HG03565 (cell line): ENCODE measurements around the gene ANTXRL.
"Not testable (repeated sequence)": the region's sequence is repeated elsewhere in the genome, so short reads cannot be mapped to it uniquely, and the experiment has no call there.

Source experiments
- ATAC-seq: cut with Tn5 transposase; IDR thresholded peaks from one replicate; pipeline ENCODE4 v1.9.1; 2021; ENCODE audit warnings: mild to moderate bottlenecking, moderate library complexity; ENCODE audit not compliant: unreplicated experiment

Gene ANTXRL

DNA sequence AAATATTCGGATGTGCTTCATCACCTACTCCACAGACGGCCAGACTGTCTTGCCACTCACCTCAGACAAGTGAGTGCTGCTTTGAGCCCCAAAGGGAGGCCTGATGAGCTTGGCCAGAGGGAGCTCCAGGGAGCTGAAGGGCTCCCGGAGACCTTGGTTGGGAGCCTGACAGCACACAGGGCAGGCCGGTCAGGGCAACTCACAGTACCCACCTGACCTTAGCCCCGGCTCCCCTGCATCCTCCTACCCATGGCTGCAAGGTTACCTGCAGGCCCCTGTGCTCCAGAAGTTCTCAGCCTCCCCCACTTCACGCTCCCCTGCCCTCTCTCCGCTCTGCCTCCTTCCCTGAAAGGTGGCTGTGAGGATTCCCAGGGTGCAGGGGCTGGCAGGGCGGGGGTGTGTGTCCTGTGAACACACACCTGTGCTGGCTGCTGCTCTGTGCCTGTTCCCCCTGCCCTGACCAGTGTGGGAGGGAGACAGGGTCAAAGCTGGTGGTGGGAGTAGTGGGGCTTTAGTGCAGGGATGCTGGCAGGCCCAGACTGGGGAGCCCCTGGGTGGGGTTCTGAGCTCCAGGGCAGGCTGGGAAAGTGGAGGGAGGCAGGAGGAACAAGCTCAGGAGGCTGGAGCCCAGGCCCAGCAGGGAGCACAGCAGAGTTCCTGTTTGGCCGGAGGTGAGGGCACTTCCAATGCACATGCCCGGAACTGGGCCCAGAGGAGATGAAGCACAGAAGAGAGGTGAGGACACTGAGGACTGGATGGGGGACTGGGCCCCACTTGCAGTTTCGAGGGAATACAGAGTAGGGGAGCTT, 7.2 kb downstream of the ANTXRL start:
- no peak for ATAC-seq

GRCh38 chr10:46294641-46295220, 7.9 kb downstream of the ANTXRL start:
- ATAC-seq = no peak

- ATAC-seq = not testable (repeated sequence)
Observed at GRCh38 chr10:46295350-46296010, 8.7 kb downstream of the ANTXRL start.

- ATAC-seq = not testable (repeated sequence)
Observed at GRCh38 chr10:46296086-46296485, 9.3 kb downstream of the ANTXRL start.

DNA sequence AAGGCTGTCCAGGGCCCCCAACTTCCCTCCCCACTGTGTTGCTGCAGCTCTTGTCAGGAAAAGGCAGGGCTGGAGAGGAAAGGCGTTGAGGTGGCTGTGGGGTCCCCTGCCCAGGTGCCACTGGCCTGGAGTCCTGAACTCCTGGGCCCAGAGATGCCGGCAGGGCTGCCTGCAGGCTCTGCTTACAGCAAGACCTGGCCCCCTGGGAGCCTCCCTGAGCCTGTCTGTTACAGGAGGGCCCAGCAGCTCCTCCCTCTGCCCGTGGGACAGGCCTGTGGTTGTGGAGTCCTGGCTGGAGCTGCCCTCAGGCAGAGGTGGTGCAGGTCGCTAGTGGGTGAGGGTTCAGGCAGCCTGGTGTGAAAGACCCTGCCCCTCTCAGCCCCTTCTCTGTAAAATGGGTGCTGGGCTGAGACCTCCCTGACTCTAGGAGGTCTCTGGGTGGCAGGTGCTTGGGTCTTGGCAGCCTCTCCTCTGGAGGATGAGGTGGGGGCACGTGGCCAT, 9.9 kb downstream of the ANTXRL start:
- no peak for ATAC-seq

DNA sequence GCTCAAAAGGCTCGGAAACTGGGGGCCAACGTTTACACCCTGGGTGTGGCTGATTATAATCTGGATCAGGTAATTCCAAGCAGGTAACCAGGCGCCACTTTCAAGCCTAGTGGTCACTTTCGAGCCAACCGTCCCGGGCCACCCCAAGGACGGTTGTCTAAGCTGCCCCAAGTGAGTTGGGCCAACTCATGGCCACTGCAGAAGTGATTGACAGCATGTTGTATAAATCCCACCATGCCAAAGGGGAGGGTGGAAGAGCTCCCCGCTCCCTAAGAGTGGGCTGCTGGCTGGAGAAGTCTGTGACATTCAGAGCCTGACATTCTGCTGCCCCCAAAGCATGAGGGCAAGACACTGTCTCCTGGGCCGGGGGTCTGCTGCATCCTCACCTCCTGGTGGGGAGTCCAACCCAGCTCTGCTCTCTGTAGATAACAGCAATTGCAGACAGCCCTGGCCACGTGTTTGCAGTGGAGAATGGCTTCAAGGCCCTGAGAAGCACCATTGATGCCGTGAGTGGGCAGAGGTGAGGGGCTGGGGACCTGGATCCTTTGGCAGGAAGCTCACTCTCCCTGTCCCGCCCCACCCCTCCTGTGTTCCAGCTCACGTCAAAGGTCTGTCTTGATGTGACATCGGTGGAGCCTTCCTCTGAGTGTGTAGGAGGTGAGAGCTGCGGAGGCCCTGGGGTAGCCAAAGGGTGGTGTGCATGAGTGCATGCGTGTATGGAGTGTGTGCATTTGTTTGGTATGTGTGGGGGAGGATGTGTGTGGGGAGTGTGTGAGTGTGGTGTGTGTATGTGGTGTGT, 10.8 kb downstream of the ANTXRL start:
- no peak for ATAC-seq

DNA sequence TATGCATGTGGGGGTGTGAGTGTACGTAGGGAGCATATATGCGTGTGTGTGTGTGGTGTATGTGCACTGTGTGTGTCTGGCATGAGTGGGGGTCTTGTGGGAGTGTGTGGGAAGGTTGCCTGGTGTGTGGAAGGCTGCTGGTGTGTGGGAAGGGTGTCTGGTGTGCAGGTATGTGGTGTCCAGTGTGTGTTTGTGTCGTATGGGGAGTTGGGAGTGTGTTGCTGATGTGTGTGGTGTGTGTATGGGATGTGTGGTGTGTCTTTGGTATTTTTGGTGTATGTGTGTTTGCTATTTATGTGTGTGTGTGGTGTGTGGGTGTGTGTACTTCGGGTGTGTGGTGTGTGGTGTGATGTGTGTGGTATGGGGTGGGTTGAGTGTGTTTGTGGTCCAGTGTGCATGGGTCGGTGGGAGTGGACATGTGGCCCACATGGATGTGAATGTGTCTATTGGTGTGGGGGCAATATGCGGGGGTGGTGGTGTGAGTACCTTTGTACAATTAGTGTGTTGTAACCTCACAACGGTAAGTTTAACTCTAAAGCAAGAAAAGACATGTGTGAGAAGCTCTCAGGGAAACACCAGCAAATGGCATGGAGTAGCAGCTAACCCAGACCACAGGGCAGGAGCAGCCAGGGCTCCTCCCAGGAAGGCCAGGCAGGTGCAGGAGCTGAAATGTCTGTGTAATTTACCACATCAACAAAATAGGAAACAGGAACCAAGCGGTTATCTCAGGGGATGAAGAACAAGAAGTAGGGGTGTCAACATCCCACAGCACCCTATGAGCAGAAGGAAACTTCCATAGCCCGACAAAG, 11.9 kb downstream of the ANTXRL start:
- ATAC-seq = no peak

GRCh38 chr10:46299286-46299535, 12.4 kb downstream of the ANTXRL start:
- ATAC-seq = no peak

DNA sequence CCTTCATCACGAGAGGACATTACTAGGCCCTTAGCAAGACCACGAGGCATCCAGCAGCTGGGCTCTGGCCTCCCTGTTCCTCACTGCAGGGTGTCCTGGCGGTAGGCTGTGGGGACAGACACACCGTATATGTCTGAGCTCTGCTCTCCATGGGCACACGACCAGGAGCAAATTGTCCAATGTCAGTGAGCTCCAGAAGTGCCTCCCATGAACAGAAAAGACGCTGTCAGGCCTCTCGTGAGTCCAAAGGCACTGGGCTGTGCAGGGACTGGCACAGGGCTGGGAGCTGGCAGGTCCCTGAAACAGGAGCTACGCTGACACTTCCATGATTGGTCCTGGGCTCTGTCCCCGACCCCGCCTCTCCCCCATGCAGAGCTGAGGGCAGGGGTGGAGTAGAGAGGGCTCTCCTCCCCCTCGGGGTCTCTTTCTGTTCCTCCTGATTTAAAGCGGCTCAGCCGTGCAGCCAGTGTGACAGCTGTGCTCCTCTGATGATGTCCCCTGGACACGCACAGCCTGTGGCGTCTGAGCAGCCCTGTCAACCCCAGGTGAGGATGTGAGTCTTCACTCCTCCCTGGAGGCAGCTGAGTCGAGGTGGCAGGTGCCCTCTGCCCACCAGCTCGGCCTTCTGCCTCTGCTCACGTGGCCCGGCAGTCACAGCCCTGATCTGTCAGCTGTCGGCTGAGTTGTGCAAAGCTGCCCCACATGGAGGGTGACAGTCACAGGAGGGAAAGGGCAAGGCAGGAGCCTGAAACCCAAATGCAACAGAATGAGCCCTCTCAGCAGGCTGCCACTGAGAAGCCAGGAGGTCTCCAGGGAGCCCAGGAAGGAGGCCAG, 13.0 kb downstream of the ANTXRL start:
- ATAC-seq = no peak

GRCh38 chr10:46300370-46300711, 13.5 kb downstream of the ANTXRL start:
- ATAC-seq = not testable (repeated sequence)

DNA sequence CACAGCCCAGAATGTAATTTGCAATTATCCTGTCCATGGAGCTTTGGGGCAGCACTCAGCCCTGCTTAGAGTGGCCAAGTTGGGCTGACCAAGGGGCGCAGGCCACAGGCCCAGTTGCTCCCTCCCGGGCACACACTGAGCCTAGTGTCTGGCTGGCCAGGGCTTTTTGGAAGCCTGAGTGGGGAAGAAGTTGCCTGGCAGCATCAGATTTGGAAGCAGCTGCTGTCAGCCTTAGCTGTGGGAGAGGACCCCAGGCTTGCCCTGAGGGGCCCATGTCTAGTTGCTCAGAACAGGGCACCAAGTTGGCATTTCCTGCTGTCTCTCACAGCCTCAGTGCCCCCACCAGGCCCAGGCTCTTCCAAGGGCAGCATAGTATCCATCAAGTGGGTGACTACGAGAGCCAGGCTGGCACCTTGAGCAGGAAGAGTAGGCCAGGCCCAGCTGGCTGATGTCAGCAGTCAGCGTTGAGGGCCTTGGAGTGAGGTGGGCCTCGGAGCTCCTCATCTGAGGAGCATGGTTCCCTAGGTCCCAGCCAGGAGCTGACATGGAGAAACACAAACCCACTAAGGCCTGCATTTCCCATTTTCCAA, 14.4 kb downstream of the ANTXRL start:
- ATAC-seq = no peak

DNA sequence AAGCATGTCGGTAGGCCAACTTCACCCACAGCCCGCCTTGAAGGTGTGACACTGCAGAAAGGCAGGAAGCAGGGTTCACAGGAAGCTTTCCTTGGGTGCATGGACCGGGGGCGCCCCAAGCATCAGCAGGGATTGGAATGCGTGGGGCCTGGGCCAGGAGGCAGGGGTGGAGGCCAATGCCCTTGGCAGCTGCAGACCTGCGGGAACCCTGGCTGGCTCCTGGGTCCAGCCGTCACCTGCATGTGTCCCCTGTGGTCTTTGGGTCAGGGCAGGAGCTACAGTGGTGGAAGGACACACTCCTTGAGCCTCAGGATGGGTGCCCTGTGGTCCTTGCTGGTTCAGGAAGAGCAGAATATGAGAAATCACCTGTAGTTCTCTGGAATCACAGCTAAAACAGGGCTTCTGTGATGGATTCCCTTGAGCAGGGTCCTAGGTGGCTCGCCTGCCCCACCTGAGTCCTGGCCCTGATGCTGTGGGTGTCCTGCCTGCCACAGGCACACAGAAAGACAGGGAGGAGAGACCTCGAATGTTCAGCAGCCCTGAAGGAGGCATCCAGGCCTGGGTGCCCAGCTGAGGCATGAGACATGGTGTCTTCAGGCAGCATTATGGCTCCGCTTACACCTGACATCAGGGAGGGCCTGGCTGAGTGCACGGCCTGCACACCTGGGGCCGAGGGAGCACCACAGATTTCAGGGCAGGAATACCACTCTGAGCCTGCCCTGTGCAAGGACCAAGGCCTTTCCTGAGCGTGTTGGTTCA, 15.1 kb downstream of the ANTXRL start:
- no peak for ATAC-seq

- not testable (repeated sequence) for ATAC-seq
Observed at GRCh38 chr10:46302765-46303352, 16.1 kb downstream of the ANTXRL start.

DNA sequence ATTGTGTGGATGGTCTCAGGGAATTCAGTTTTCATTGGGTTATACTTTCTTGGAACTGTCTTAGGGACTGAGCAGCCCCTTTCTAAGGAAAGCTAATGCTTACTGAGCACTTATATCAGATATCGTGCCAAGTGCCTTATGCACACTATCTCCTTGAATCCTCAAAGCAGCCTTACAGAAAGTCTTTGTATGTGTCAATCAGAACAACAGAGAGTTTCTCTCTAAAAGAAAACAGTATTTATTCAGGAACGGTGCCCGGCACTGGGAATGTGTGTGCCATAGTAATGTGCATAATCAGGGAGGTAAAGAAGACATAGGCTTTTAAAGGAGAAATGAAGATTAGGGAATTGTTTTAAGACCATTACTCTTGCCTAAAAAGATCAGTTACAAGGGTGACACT, 17.3 kb downstream of the ANTXRL start:
- ATAC-seq = no peak

GRCh38 chr10:46304671-46305070, 17.9 kb downstream of the ANTXRL start:
- not testable (repeated sequence) for ATAC-seq

- ATAC-seq = no peak
Observed at GRCh38 chr10:46305079-46305818, 18.5 kb downstream of the ANTXRL start.

DNA sequence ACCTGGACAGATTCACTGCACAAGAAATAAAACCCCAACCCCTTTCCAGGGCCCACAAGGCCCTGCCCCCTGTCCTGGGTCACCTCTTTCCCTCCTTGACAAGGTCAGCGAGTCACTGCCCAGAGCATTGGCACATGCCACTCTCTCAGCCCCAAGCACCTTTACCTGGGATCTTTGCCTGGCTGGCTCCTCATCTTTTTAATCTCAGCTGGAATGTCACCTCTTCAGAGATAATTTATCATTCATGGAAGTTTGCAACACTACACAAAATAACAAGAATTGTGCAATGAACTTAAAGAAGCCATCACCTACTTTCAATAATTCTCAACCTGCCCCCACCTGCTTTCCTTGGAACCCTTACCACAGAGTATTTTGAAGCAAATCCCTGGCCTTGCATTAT, 19.2 kb downstream of the ANTXRL start:
- no peak for ATAC-seq
